HepG2 (cell line): Measurements from ENCODE around the gene TNFRSF6B. TPM values are rescaled to one million over a fixed set of nuclear protein-coding genes. Genes with fewer than 3 reads are reported as not detected.

Source experiments
- ELF1 ChIP-seq: sonication (generic); formaldehyde crosslinking; IDR thresholded peaks from 2 replicates; pipeline ENCODE4 v1.4.0; 2020; ENCODE audit warnings: missing genetic modification reagents
- GZF1 ChIP-seq: sonication (generic); formaldehyde crosslinking; IDR thresholded peaks from 2 replicates; pipeline ENCODE4 v1.5.1; 2020; ENCODE audit warnings: mild to moderate bottlenecking, missing genetic modification reagents
- IRX3 ChIP-seq: sonication (generic); formaldehyde crosslinking; IDR thresholded peaks from 2 replicates; pipeline ENCODE4 v1.8.1; 2023; ENCODE audit warnings: mild to moderate bottlenecking, low read depth, missing genetic modification reagents, borderline replicate concordance
- MED1 ChIP-seq: sonication (generic); formaldehyde crosslinking; IDR thresholded peaks from 2 replicates; pipeline ENCODE4 v1.4.0; 2020; ENCODE audit warnings: missing genetic modification reagents
- NRL ChIP-seq: sonication (generic); formaldehyde crosslinking; IDR thresholded peaks from 2 replicates; pipeline ENCODE4 v1.5.0; 2020; ENCODE audit warnings: missing genetic modification reagents, mild to moderate bottlenecking, moderate library complexity, borderline replicate concordance
- TSC22D2 ChIP-seq: sonication (generic); formaldehyde crosslinking; IDR thresholded peaks from 2 replicates; pipeline ENCODE4 v1.5.1; 2020; ENCODE audit warnings: missing genetic modification reagents, mild to moderate bottlenecking, borderline replicate concordance
- ZNF496 ChIP-seq: sonication (generic); formaldehyde crosslinking; IDR thresholded peaks from 2 replicates; pipeline ENCODE4 v1.8.1; 2023; ENCODE audit warnings: mild to moderate bottlenecking, moderate library complexity, missing genetic modification reagents; ENCODE audit not compliant: insufficient replicate concordance
- ZNF781 ChIP-seq: sonication (generic); formaldehyde crosslinking; IDR thresholded peaks from 2 replicates; pipeline ENCODE4 v1.5.1; 2020; ENCODE audit warnings: borderline replicate concordance, mild to moderate bottlenecking, missing genetic modification reagents; ENCODE audit errors: not compliant biosample characterization
- polyA plus RNA-seq, 8 experiments: library from polyadenylated mRNA; depleted of rRNA in 3 of 8; stranded (reverse) in 7 of 8; unstranded in 1 of 8; fragments of >200 nt; fragmentation: Illumina TruSeq in 4 of 8; extraction: Trizol in 4 of 8; gene quantifications; 2 replicates each; pipeline versions ENCODE4 v1.2.1 to v1.2.3, GENCODE V29; 2011 to 2016; ENCODE audit warnings: low read depth in 4 of 8, missing spikeins in 1 of 8, mixed read lengths in 1 of 8; ENCODE audit not compliant: insufficient read depth in 1 of 8
- total RNA-seq, 5 experiments: library from RNA; depleted of rRNA; stranded (reverse); fragments of >200 nt; fragmentation: Illumina TruSeq; extraction: Trizol; gene quantifications; 2 replicates each; pipeline ENCODE4 v1.2.3, GENCODE V29; 2016; ENCODE audit warnings: low read depth in 1 of 5
- TF ChIP-seq, protein P1 (sequence below): IDR thresholded peaks from 2 replicates; pipeline ENCODE4 v1.6.1; 2016; ENCODE audit warnings: mild to moderate bottlenecking
- TF ChIP-seq, protein P2 (sequence below): sonication (generic); formaldehyde crosslinking; IDR thresholded peaks from 2 replicates; pipeline ENCODE4 v1.4.0; 2020; ENCODE audit warnings: missing genetic modification reagents, low read depth, mild to moderate bottlenecking, borderline replicate concordance
- TF ChIP-seq, protein P3 (sequence below): sonication (generic); formaldehyde crosslinking; conservative IDR thresholded peaks from 2 replicates; pipeline ENCODE4 v1.4.0; 2020; ENCODE audit warnings: missing genetic modification reagents
- TF ChIP-seq, protein P4 (sequence below): sonication (generic); formaldehyde crosslinking; IDR thresholded peaks from 2 replicates; pipeline ENCODE4 v1.4.0; 2020; ENCODE audit warnings: mild to moderate bottlenecking, missing genetic modification reagents
- TF ChIP-seq, protein P5 (sequence below): IDR thresholded peaks from 2 replicates; pipeline ENCODE4 v1.6.1; 2012; ENCODE audit warnings: inconsistent platforms
- TF ChIP-seq, protein P6 (sequence below): sonication (generic); formaldehyde crosslinking; conservative IDR thresholded peaks from 2 replicates; pipeline ENCODE4 v1.4.0; 2020; ENCODE audit warnings: mild to moderate bottlenecking, missing genetic modification reagents, moderate library complexity
- TF ChIP-seq, protein P7 (sequence below): sonication (generic); formaldehyde crosslinking; IDR thresholded peaks from 2 replicates; pipeline ENCODE4 v1.4.0; 2020; ENCODE audit warnings: missing genetic modification reagents

The TNFRSF6B gene
- total and polyA plus RNA-seq, 2 of the 13 experiments (the other 11 are each of a cell fraction or from before 2014, with no cell fraction given), result 0.24 TPM; not detected in 1

DNA sequence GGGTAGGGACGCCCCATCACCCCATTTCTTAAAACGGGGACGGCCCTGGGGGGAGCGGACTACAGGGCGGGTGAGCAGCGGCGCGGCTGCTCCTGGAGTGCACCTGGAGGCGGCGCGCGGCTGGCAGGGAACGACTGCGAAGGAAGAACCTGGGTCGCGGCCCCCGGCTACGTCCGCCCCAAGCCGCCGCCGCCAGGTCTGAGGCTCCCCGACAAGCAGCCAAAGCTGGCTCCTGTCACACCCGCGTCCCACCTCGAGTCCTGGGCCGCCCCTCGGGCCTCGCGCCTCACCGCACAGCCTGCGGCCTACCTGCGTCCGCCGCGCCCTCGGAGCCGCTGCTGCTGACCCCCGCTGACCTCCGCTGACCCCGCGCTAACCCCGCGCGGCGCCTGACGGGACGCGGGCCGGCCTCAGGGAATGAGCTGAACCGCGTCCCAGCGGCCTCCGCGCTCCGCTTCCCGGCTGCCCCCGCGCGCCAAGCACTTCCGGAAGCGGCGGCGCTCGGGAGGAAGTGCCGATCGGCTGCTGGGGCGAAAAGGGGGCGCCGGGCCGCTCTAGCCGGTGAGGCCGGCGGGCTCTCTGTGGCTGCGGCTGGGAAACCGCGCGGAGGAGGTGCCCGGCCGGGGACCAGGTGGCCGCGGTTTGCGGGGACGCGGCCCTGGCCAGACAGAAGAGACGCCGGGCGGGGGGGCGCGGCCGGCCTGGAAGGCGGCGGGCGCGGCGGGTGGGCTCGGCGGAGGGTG is 11.3 kb downstream of the TNFRSF6B start, which contains the start of the genes ARFRP1 and ZGPAT (continued):
- TF ChIP-seq, protein P1, sequence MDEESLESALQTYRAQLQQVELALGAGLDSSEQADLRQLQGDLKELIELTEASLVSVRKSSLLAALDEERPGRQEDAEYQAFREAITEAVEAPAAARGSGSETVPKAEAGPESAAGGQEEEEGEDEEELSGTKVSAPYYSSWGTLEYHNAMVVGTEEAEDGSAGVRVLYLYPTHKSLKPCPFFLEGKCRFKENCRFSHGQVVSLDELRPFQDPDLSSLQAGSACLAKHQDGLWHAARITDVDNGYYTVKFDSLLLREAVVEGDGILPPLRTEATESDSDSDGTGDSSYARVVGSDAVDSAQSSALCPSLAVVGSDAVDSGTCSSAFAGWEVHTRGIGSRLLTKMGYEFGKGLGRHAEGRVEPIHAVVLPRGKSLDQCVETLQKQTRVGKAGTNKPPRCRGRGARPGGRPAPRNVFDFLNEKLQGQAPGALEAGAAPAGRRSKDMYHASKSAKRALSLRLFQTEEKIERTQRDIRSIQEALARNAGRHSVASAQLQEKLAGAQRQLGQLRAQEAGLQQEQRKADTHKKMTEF (CRISPR knock-in tag), result peak; percentile 95; the same call in 1 of the 2 replicates
- TF ChIP-seq ELF1 (peak; percentile 94), TSC22D2 (CRISPR knock-in tag) (peak; percentile 90; the same call in 1 of the 2 replicates), ZNF496 (no peak), ZNF781 (CRISPR knock-in tag) (peak; percentile 51), MED1 (peak; percentile 92), GZF1 (CRISPR knock-in tag) (no peak; the same call in 1 of the 2 replicates), IRX3 (CRISPR knock-in tag) (peak; percentile 98), NRL (CRISPR knock-in tag) (peak; percentile 50; the same call in 1 of the 2 replicates)
- TF ChIP-seq, protein P2, sequence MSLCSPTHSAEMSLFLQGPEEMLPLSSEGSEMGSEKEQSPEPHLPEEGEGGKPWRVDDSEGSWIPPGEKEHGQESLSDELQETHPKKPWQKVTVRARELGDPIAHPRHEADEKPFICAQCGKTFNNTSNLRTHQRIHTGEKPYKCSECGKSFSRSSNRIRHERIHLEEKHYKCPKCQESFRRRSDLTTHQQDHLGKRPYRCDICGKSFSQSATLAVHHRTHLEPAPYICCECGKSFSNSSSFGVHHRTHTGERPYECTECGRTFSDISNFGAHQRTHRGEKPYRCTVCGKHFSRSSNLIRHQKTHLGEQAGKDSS (CRISPR knock-in tag), result peak; percentile 89
- TF ChIP-seq, protein P3, sequence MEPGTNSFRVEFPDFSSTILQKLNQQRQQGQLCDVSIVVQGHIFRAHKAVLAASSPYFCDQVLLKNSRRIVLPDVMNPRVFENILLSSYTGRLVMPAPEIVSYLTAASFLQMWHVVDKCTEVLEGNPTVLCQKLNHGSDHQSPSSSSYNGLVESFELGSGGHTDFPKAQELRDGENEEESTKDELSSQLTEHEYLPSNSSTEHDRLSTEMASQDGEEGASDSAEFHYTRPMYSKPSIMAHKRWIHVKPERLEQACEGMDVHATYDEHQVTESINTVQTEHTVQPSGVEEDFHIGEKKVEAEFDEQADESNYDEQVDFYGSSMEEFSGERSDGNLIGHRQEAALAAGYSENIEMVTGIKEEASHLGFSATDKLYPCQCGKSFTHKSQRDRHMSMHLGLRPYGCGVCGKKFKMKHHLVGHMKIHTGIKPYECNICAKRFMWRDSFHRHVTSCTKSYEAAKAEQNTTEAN, result peak; percentile 81
- TF ChIP-seq, protein P4, sequence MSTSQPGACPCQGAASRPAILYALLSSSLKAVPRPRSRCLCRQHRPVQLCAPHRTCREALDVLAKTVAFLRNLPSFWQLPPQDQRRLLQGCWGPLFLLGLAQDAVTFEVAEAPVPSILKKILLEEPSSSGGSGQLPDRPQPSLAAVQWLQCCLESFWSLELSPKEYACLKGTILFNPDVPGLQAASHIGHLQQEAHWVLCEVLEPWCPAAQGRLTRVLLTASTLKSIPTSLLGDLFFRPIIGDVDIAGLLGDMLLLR (CRISPR knock-in tag), result peak; percentile 93
- TF ChIP-seq, protein P5, sequence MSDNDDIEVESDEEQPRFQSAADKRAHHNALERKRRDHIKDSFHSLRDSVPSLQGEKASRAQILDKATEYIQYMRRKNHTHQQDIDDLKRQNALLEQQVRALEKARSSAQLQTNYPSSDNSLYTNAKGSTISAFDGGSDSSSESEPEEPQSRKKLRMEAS, result peak; percentile 98
- TF ChIP-seq, protein P6, sequence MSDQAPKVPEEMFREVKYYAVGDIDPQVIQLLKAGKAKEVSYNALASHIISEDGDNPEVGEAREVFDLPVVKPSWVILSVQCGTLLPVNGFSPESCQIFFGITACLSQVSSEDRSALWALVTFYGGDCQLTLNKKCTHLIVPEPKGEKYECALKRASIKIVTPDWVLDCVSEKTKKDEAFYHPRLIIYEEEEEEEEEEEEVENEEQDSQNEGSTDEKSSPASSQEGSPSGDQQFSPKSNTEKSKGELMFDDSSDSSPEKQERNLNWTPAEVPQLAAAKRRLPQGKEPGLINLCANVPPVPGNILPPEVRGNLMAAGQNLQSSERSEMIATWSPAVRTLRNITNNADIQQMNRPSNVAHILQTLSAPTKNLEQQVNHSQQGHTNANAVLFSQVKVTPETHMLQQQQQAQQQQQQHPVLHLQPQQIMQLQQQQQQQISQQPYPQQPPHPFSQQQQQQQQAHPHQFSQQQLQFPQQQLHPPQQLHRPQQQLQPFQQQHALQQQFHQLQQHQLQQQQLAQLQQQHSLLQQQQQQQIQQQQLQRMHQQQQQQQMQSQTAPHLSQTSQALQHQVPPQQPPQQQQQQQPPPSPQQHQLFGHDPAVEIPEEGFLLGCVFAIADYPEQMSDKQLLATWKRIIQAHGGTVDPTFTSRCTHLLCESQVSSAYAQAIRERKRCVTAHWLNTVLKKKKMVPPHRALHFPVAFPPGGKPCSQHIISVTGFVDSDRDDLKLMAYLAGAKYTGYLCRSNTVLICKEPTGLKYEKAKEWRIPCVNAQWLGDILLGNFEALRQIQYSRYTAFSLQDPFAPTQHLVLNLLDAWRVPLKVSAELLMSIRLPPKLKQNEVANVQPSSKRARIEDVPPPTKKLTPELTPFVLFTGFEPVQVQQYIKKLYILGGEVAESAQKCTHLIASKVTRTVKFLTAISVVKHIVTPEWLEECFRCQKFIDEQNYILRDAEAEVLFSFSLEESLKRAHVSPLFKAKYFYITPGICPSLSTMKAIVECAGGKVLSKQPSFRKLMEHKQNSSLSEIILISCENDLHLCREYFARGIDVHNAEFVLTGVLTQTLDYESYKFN (CRISPR knock-in tag), result peak; percentile 68
- TF ChIP-seq, protein P7, sequence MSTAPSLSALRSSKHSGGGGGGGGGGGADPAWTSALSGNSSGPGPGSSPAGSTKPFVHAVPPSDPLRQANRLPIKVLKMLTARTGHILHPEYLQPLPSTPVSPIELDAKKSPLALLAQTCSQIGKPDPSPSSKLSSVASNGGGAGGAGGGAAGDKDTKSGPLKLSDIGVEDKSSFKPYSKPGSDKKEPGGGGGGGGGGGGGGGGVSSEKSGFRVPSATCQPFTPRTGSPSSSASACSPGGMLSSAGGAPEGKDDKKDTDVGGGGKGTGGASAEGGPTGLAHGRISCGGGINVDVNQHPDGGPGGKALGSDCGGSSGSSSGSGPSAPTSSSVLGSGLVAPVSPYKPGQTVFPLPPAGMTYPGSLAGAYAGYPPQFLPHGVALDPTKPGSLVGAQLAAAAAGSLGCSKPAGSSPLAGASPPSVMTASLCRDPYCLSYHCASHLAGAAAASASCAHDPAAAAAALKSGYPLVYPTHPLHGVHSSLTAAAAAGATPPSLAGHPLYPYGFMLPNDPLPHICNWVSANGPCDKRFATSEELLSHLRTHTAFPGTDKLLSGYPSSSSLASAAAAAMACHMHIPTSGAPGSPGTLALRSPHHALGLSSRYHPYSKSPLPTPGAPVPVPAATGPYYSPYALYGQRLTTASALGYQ, result peak; percentile 93
